ENCODE measurements around the gene KCNK10.

GRCh38 chr14:88241810-88242209 lies 81.3 kb downstream of the KCNK10 start:
- no peak for TF ChIP-seq SUZ12 (IDR thresholded peaks at IDR 0.05; ENCODE audit: extremely low read depth, insufficient read depth, insufficient read length)
- no peak for TF ChIP-seq YY1 (IDR thresholded peaks at IDR 0.05; ENCODE audit: insufficient read depth, insufficient read length)
- TF ChIP-seq ZNF274 (IDR thresholded peaks at IDR 0.05; ENCODE audit: low read depth, low read length): no peak
